Measurements from ENCODE around the gene SMG6. TPM values are rescaled to one million over a fixed set of nuclear protein-coding genes. Genes with fewer than 3 reads are reported as not detected.

The SMG6 gene
- total and polyA plus RNA-seq, 2 of the 4 experiments (the other 2 are of a cell fraction), result 16.3 to 30.3 TPM

GRCh38 chr17:2051061-2051932 is 252.3 kb downstream of the SMG6 start:
- dilution Hi-C loops (cut with HindIII; ENCODE audit: low sequenced_read_pairs, unreplicated experiment) (no loop called here), in situ Hi-C loops (cut with MboI; ENCODE audit: low sequenced_read_pairs) (no loop called here), intact Hi-C loops (cut with micrococcal nuclease) (loop anchor here (5.0 kb wide), 2 partner anchors 286 to 301 kb away; partner anchors contain the start of genes SGSM2 and TSR1)
- no peaks in the 10 kb centered on the region for H3K27me3 ChIP-seq (ENCODE audit: control insufficient read depth, insufficient read depth, low read length)
- H3K27ac ChIP-seq (ENCODE audit: insufficient read depth, low read length), result no peak overlapping the region
- H3K9ac ChIP-seq (ENCODE audit: low read depth, low read length), result no peak overlapping the region
- H3K18ac ChIP-seq (ENCODE audit: low read depth, low read length), result no peak overlapping the region
- ChIA-PET CTCF (no interaction called here), POLR2A (ENCODE audit: unreplicated experiment) (interaction anchor here (1.0 kb wide), 1 partner anchor 18 kb away, joined by 6 read pairs; no protein-coding TSS in a partner anchor)
- H2BK20ac ChIP-seq (ENCODE audit: low read depth, low read length), result no peak overlapping the region
- H3K23ac ChIP-seq (ENCODE audit: low read depth, low read length), result 0 out of 2 replicates have a peak overlapping the region, but pooled peaks have one; percentile 4
- H4K5ac ChIP-seq (ENCODE audit: low read depth, low read length), result no peak overlapping the region
- no peak overlapping the region for H4K8ac ChIP-seq (ENCODE audit: low read depth in 2 of 2, low read length in 2 of 2)
- H3K4me3 ChIP-seq (ENCODE audit: insufficient read depth, low read depth, low read length), result no peak overlapping the region
- no peak overlapping the region for H3K4me2 ChIP-seq (ENCODE audit: low read depth, low read length)
- H4K20me1 ChIP-seq (ENCODE audit: insufficient read depth, low read length), result peaks cover 15% of the 10 kb centered on the region; the same call in 1 of the 2 replicates
- H3K9me1 ChIP-seq (ENCODE audit: insufficient read depth, low read length), result no peaks in the 10 kb centered on the region
- BruUV-seq (replicated peaks), result no TSS peak
- H2AFZ ChIP-seq (replicated peaks; ENCODE audit: low read length, poor library complexity), result peak overlapping the region; percentile 67
- no peak overlapping the region for H3K4ac ChIP-seq (ENCODE audit: low read depth, low read length)
- H3K14ac ChIP-seq (replicated peaks; ENCODE audit: low read depth, low read length), result no peak overlapping the region
- no peaks in the 10 kb centered on the region for H3K36me3 ChIP-seq (ENCODE audit: control insufficient read depth, insufficient read depth, low read length)
- H2BK120ac ChIP-seq (ENCODE audit: low read depth, low read length), result 0 out of 2 replicates have a peak overlapping the region, but pooled peaks have one; percentile 15
- peak overlapping the region; percentile 70 for H2AK9ac ChIP-seq (replicated peaks; ENCODE audit: low read depth, low read length, poor library complexity)
- peaks cover 11% of the 10 kb centered on the region for H3K4me1 ChIP-seq (ENCODE audit: control insufficient read depth, insufficient read depth, low read length)
- WGBS, 2 experiments (ENCODE audit: extremely low coverage in 2 of 2, insufficient read length in 1 of 2), result 27% methylated on average over 20 of the region's 81 CpGs; no CpG with 5 or more reads in 1 of the 2 experiments
- ATAC-seq (ENCODE audit: low read depth) (no peak), DNase-seq (peak; percentile 65)
- no peak overlapping the region for H3K56ac ChIP-seq (ENCODE audit: extremely low read depth, insufficient read depth, low read length)
- no peaks in the 10 kb centered on the region for H3K9me3 ChIP-seq (ENCODE audit: control insufficient read depth, insufficient read depth, low read length)
- no peak overlapping the region for H4K91ac ChIP-seq (ENCODE audit: insufficient read depth, low read depth, low read length)
- peak overlapping the region; percentile 24; the same call in 1 of the 2 replicates for H2AK5ac ChIP-seq (ENCODE audit: low read depth, low read length)
- no peak overlapping the region for H2BK15ac ChIP-seq (ENCODE audit: low read depth, low read length)
- peaks cover 0 to 14% of the 10 kb centered on the region in 2 experiments; a peak in 2 of 4 replicates for H3K79me1 ChIP-seq (ENCODE audit: low read depth in 1 of 2, low read length in 2 of 2)
- no peak overlapping the region for H2BK5ac ChIP-seq (ENCODE audit: low read depth, low read length, poor library complexity, severe bottlenecking)
- TF ChIP-seq CHD1 (IDR thresholded peaks at IDR 0.05; ENCODE audit: low read depth, low read length), result no peak
- peak; percentile 96 for TF ChIP-seq POLR2A (IDR thresholded peaks at IDR 0.05; ENCODE audit: low read depth, low read length)
- TF ChIP-seq BHLHE40 (IDR thresholded peaks at IDR 0.05; ENCODE audit: low read depth, low read length), result peak; percentile 79; the same call in 1 of the 2 replicates
- TF ChIP-seq, protein P1, sequence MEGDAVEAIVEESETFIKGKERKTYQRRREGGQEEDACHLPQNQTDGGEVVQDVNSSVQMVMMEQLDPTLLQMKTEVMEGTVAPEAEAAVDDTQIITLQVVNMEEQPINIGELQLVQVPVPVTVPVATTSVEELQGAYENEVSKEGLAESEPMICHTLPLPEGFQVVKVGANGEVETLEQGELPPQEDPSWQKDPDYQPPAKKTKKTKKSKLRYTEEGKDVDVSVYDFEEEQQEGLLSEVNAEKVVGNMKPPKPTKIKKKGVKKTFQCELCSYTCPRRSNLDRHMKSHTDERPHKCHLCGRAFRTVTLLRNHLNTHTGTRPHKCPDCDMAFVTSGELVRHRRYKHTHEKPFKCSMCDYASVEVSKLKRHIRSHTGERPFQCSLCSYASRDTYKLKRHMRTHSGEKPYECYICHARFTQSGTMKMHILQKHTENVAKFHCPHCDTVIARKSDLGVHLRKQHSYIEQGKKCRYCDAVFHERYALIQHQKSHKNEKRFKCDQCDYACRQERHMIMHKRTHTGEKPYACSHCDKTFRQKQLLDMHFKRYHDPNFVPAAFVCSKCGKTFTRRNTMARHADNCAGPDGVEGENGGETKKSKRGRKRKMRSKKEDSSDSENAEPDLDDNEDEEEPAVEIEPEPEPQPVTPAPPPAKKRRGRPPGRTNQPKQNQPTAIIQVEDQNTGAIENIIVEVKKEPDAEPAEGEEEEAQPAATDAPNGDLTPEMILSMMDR (conservative IDR thresholded peaks at IDR 0.05; ENCODE audit: low read depth, low read length), result no peak
- TF ChIP-seq MAZ (IDR thresholded peaks at IDR 0.05; ENCODE audit: borderline replicate concordance, low read depth, low read length), result no peak
- TF ChIP-seq FOS (IDR thresholded peaks at IDR 0.05; ENCODE audit: low read depth, low read length), result no peak
- no peak for TF ChIP-seq NFE2L2 (IDR thresholded peaks at IDR 0.05; ENCODE audit: low read depth, low read length)
- no peak for TF ChIP-seq RAD21 (IDR thresholded peaks at IDR 0.05; ENCODE audit: low read length)
- TF ChIP-seq MXI1 (IDR thresholded peaks at IDR 0.05; ENCODE audit: borderline replicate concordance, low read depth, low read length), result no peak
- TF ChIP-seq SMC3 (IDR thresholded peaks at IDR 0.05; ENCODE audit: low read depth, low read length), result no peak
- TF ChIP-seq MAFK (IDR thresholded peaks at IDR 0.05; ENCODE audit: low read depth, low read length), result no peak
- no peak for TF ChIP-seq RFX5 (IDR thresholded peaks at IDR 0.05; ENCODE audit: low read depth, low read length)
- TF ChIP-seq RCOR1 (IDR thresholded peaks at IDR 0.05; ENCODE audit: insufficient replicate concordance, low read length), result no peak
- TF ChIP-seq, protein P2, sequence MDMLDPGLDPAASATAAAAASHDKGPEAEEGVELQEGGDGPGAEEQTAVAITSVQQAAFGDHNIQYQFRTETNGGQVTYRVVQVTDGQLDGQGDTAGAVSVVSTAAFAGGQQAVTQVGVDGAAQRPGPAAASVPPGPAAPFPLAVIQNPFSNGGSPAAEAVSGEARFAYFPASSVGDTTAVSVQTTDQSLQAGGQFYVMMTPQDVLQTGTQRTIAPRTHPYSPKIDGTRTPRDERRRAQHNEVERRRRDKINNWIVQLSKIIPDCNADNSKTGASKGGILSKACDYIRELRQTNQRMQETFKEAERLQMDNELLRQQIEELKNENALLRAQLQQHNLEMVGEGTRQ (IDR thresholded peaks at IDR 0.05; ENCODE audit: low read depth, low read length), result no peak
- TF ChIP-seq CEBPB (IDR thresholded peaks at IDR 0.05; ENCODE audit: low read depth, low read length), result no peak
